Gastrocnemius medialis (tissue), 4 donors: ENCODE data around the gene HSPA2. TPM values are rescaled to one million over a fixed set of nuclear protein-coding genes. Genes with fewer than 3 reads are reported as not detected.

Experiments used
- ATAC-seq, 2 donors: fragments of 150-250 bp; one replicate each; pipeline ENCODE4 v1.9.1; 2016
- DNase-seq, 2 donors: peaks; one replicate each; pipeline ENCODE4 v3.0.0-alpha.2; 2019
- H3K27ac ChIP-seq, 4 donors: fragments of 200-600 bp; sonication (generic); 1 replicate in 1 of 4; 2 replicates in 3 of 4; pipeline ENCODE4 v1.5.1; 2016 to 2018; ENCODE audit warnings: mild to moderate bottlenecking in 2 of 4, moderate library complexity in 1 of 4
- H3K27me3 ChIP-seq, 3 donors: fragments of 200-600 bp; sonication (generic) in 2 of 3; 1 replicate in 1 of 3; 2 replicates in 2 of 3; pipeline versions ENCODE4 v1.5.1 to v1.6.0; 2016 to 2019; ENCODE audit warnings: mild to moderate bottlenecking in 1 of 3, moderate library complexity in 1 of 3
- H3K36me3 ChIP-seq, 2 donors: fragments of 200-600 bp; sonication (generic) in 1 of 2; one replicate each; pipeline ENCODE4 v1.5.1; 2017 to 2018
- H3K4me1 ChIP-seq, 2 donors: fragments of 200-600 bp; sonication (generic) in 1 of 2; one replicate each; pipeline ENCODE4 v1.5.1; 2016 to 2017; ENCODE audit warnings: mild to moderate bottlenecking in 2 of 2
- H3K4me3 ChIP-seq, 4 donors: fragments of 200-600 bp; sonication (generic) in 3 of 4; 1 replicate in 1 of 4; 2 replicates in 3 of 4; pipeline ENCODE4 v1.5.1; 2016 to 2019; ENCODE audit warnings: mild to moderate bottlenecking in 2 of 4
- H3K9me3 ChIP-seq, 3 donors: fragments of 200-600 bp; sonication (generic) in 2 of 3; 1 replicate in 1 of 3; 2 replicates in 2 of 3; pipeline ENCODE4 v1.5.1; 2016 to 2019
- CTCF ChIP-seq, 5 experiments: fragments of 450-650 bp in 3 of 5; fragments of 200-600 bp in 2 of 5; sonication (generic) in 2 of 5; IDR thresholded peaks in 4 of 5; conservative IDR thresholded peaks in 1 of 5; 1 replicate in 4 of 5; 2 replicates in 1 of 5; pipeline ENCODE4 v1.5.1; 2016 to 2019; ENCODE audit warnings: antibody characterized with exemption in 5 of 5, mild to moderate bottlenecking in 3 of 5, moderate library complexity in 3 of 5
- POLR2A ChIP-seq, 2 donors: fragments of 450-650 bp; IDR thresholded peaks; one replicate each; pipeline ENCODE4 v1.6.1; 2017; ENCODE audit warnings: antibody characterized with exemption in 2 of 2, mild to moderate bottlenecking in 2 of 2, moderate library complexity in 2 of 2
- in situ Hi-C, 4 donors: fragments of 200-750 bp; cut with MboI; loops; one replicate each; pipeline versions ENCODE4 v1.15.0 to v1.8.0; 2017; ENCODE audit warnings: low sequenced_read_pairs in 4 of 4
- intact Hi-C: fragments of 100-400 bp; cut with DNase I; formaldehyde crosslinking; loops from one replicate; pipeline ENCODE4 v1.15.1; 2023; ENCODE audit warnings: low total_unique reads
- total RNA-seq, 4 donors: library from RNA; depleted of rRNA; stranded (reverse); fragments of >200 nt; gene quantifications; one replicate each; pipeline versions ENCODE4 v1.1.0 to v1.2.3, GENCODE V29; 2016

HSPA2 gene
- total RNA-seq, 4 donors from 2014 or later: 69.6 to 113 (median 96.4) TPM

GRCh38 chr14:64504897-64505794 lies 35.4 kb upstream of the HSPA2 start:
- peak overlapping the region; percentile 75 to 94 (median 86) for H3K4me3 ChIP-seq
- no peaks in the 10 kb centered on the region for H3K27me3 ChIP-seq
- peaks cover 47 to 64% of the 10 kb centered on the region in 2 donors for H3K4me1 ChIP-seq
- intact Hi-C loops: loop anchor here (1.0 to 10.0 kb wide), 8 partner anchors 35 to 863 kb away; partner anchors contain the start of genes CHURC1, HSPA2, MTHFD1 and WDR89
- ATAC-seq (peak; percentile 51 to 54), DNase-seq (peak; percentile 86 to 90)
- no peaks in the 10 kb centered on the region for H3K9me3 ChIP-seq
- TF ChIP-seq CTCF (IDR thresholded peaks at IDR 0.05 in 4 of 5, conservative IDR thresholded peaks at IDR 0.05 in 1 of 5) (no peak), POLR2A (IDR thresholded peaks at IDR 0.05) (peak; percentile 45 to 48)
- no peaks in the 10 kb centered on the region for H3K36me3 ChIP-seq
- peak overlapping the region; percentile 97 to 99 (median 98) for H3K27ac ChIP-seq
- in situ Hi-C loops: no loop called here

GRCh38 chr14:64506721-64507120 lies 33.8 kb upstream of the HSPA2 start:
- TF ChIP-seq CTCF (IDR thresholded peaks at IDR 0.05 in 4 of 5, conservative IDR thresholded peaks at IDR 0.05 in 1 of 5) (no peak), POLR2A (IDR thresholded peaks at IDR 0.05) (no peak)
- in situ Hi-C loops: no loop called here
- DNase-seq: no peak
- intact Hi-C loops: loop anchor here (5.0 to 10.0 kb wide), 4 partner anchors 66 to 526 kb away; partner anchors contain the start of gene CHURC1
- no peaks in the 10 kb centered on the region for H3K36me3 ChIP-seq
- H3K4me1 ChIP-seq: peaks cover 46 to 68% of the 10 kb centered on the region in 2 donors
- peak overlapping the region; percentile 75 to 94 (median 86) for H3K4me3 ChIP-seq
- no peaks in the 10 kb centered on the region for H3K27me3 ChIP-seq
- ATAC-seq: no peak
- H3K9me3 ChIP-seq: no peaks in the 10 kb centered on the region
- peak overlapping the region; percentile 97 to 99 (median 98) for H3K27ac ChIP-seq

- no peak for TF ChIP-seq CTCF (IDR thresholded peaks at IDR 0.05 in 4 of 5, conservative IDR thresholded peaks at IDR 0.05 in 1 of 5)
- peak in 1 of 2 donors; percentile 30 for TF ChIP-seq POLR2A (IDR thresholded peaks at IDR 0.05)
- intact Hi-C loops: loop anchor here (5.0 to 10.0 kb wide), 4 partner anchors 65 to 525 kb away; partner anchors contain the start of gene CHURC1
- H3K4me3 ChIP-seq: peak overlapping the region; percentile 2 to 94 (median 82)
- H3K27ac ChIP-seq: peak overlapping the region; percentile 97 to 99 (median 98)
- peak; percentile 35 to 47 for DNase-seq
- H3K36me3 ChIP-seq: no peaks in the 10 kb centered on the region
- no peaks in the 10 kb centered on the region for H3K9me3 ChIP-seq
- in situ Hi-C loops: no loop called here
- peak in 1 of 2 donors; percentile 40 for ATAC-seq
- peaks cover 46 to 68% of the 10 kb centered on the region in 2 donors for H3K4me1 ChIP-seq
- H3K27me3 ChIP-seq: no peaks in the 10 kb centered on the region
Measured at GRCh38 chr14:64507376-64508156, 33.0 kb upstream of the HSPA2 start.

- peaks cover 46 to 68% of the 10 kb centered on the region in 2 donors for H3K4me1 ChIP-seq
- H3K4me3 ChIP-seq: no peak overlapping the region
- in situ Hi-C loops (no loop called here), intact Hi-C loops (loop anchor here (5.0 to 10.0 kb wide), 4 partner anchors 64 to 524 kb away; partner anchors contain the start of gene CHURC1)
- DNase-seq: no peak
- H3K36me3 ChIP-seq: no peaks in the 10 kb centered on the region
- H3K27me3 ChIP-seq: no peaks in the 10 kb centered on the region
- no peak for ATAC-seq
- peak overlapping the region; percentile 97 to 99 (median 98) for H3K27ac ChIP-seq
- no peaks in the 10 kb centered on the region for H3K9me3 ChIP-seq
- no peak for TF ChIP-seq POLR2A (IDR thresholded peaks at IDR 0.05)
- no peak for TF ChIP-seq CTCF (IDR thresholded peaks at IDR 0.05 in 4 of 5, conservative IDR thresholded peaks at IDR 0.05 in 1 of 5)
Measured at GRCh38 chr14:64508215-64508776, 32.2 kb upstream of the HSPA2 start.
